Tibial nerve (tissue), 4 donors: ENCODE data around the gene CREBL2.

Experiments
- CTCF ChIP-seq, 5 experiments: fragments of 200-600 bp in 3 of 5; fragments of 450-650 bp in 2 of 5; sonication (generic) in 3 of 5; IDR thresholded peaks; one replicate each; pipeline ENCODE4 v1.5.1; 2016 to 2019; ENCODE audit warnings: antibody characterized with exemption in 5 of 5, mild to moderate bottlenecking in 3 of 5, moderate library complexity in 2 of 5
- EP300 ChIP-seq, 2 donors: sonication (generic); formaldehyde crosslinking; IDR thresholded peaks; one replicate each; pipeline ENCODE4 v1.6.1; 2017; ENCODE audit warnings: antibody characterized with exemption in 2 of 2, mild to moderate bottlenecking in 1 of 2
- POLR2A ChIP-seq, 2 donors: fragments of 450-650 bp; IDR thresholded peaks; one replicate each; pipeline ENCODE4 v1.6.1; 2017; ENCODE audit warnings: antibody characterized with exemption in 2 of 2, mild to moderate bottlenecking in 2 of 2, moderate library complexity in 2 of 2

GRCh38 chr12:12614342-12614741, 2.7 kb downstream of the CREBL2 start:
- TF ChIP-seq CTCF (IDR thresholded peaks at IDR 0.05) (no peak), EP300 (IDR thresholded peaks at IDR 0.05) (no peak), POLR2A (IDR thresholded peaks at IDR 0.05) (no peak)
